CD4-positive, alpha-beta T cell treated with Interleukin-15 for 4 hours (primary cell): Measurements from ENCODE around the gene TMEM190.

Experiments
- DNase-seq: peaks from one replicate; pipeline ENCODE4 v3.0.0-alpha.2; 2020; ENCODE audit warnings: low spot score

TMEM190 gene

GRCh38 chr19:55352040-55352439 lies 24.6 kb upstream of the TMEM190 start:
- no peak for DNase-seq

- no peak for DNase-seq
Observed at GRCh38 chr19:55352549-55353145, 24.0 kb upstream of the TMEM190 start.

GRCh38 chr19:55353356-55353802 lies 23.2 kb upstream of the TMEM190 start:
- DNase-seq, result no peak

- DNase-seq, result peak; percentile 55
Observed at GRCh38 chr19:55353803-55354697, 22.6 kb upstream of the TMEM190 start.

- DNase-seq, result no peak
Observed at GRCh38 chr19:55354698-55355212, 21.9 kb upstream of the TMEM190 start, which contains the start of gene COX6B2. TSS of gene COX6B2 (minus strand) at chr19:55354719. CDS start at chr19:55354521, 198 bp downstream.

- DNase-seq, result no peak
Observed at GRCh38 chr19:55355213-55355821, 21.3 kb upstream of the TMEM190 start.

- no peak for DNase-seq
Observed at GRCh38 chr19:55358493-55358892, 18.1 kb upstream of the TMEM190 start.

- DNase-seq, result no peak
Observed at GRCh38 chr19:55358943-55359908, 17.4 kb upstream of the TMEM190 start.

GRCh38 chr19:55360902-55361301 lies 15.7 kb upstream of the TMEM190 start:
- no peak for DNase-seq

- DNase-seq, result no peak
Observed at GRCh38 chr19:55362174-55362989, 14.2 kb upstream of the TMEM190 start.

GRCh38 chr19:55362990-55363716 lies 13.5 kb upstream of the TMEM190 start, which contains the start of gene GARIN5B:
TSS of gene GARIN5B (minus strand) at chr19:55363260. CDS start at chr19:55363066, 194 bp downstream.
- no peak for DNase-seq

GRCh38 chr19:55365245-55365644 lies 11.4 kb upstream of the TMEM190 start:
- DNase-seq, result no peak

- no peak for DNase-seq
Observed at GRCh38 chr19:55365964-55366363, 10.7 kb upstream of the TMEM190 start.

GRCh38 chr19:55366790-55367189 lies 9.8 kb upstream of the TMEM190 start:
- no peak for DNase-seq

GRCh38 chr19:55368106-55368505 lies 8.5 kb upstream of the TMEM190 start:
- DNase-seq, result no peak

- no peak for DNase-seq
Observed at GRCh38 chr19:55368701-55369563, 7.7 kb upstream of the TMEM190 start.

- no peak for DNase-seq
Observed at GRCh38 chr19:55369653-55370304, 6.8 kb upstream of the TMEM190 start.

- no peak for DNase-seq
Observed at GRCh38 chr19:55370305-55370988, 6.2 kb upstream of the TMEM190 start, which contains the start of gene IL11. TSS of gene IL11 (minus strand) at chr19:55370463. CDS start at chr19:55370310, 153 bp downstream.
